WI38 (cell line): ENCODE results near the gene ACE2.

Experiments
- H3K4me3 ChIP-seq: 2 replicates; pipeline ENCODE4 v1.5.1; 2011; ENCODE audit warnings: low read depth, mild to moderate bottlenecking, control low read depth, low read length
- CTCF ChIP-seq: IDR thresholded peaks from 2 replicates; pipeline ENCODE4 v1.5.1; 2012; ENCODE audit warnings: low read depth, mild to moderate bottlenecking, control low read depth, low read length

Gene ACE2

GRCh38 chrX:15602761-15603160 is 2.0 kb upstream of the ACE2 start:
- no peak for TF ChIP-seq CTCF
- no peak overlapping the region for H3K4me3 ChIP-seq

GRCh38 chrX:15601932-15602331 is 1.2 kb upstream of the ACE2 start:
- H3K4me3 ChIP-seq, result no peak overlapping the region
- no peak for TF ChIP-seq CTCF

- no peak overlapping the region for H3K4me3 ChIP-seq
- TF ChIP-seq CTCF, result no peak
Measured at GRCh38 chrX:15600049-15600448, 711 bp downstream of the ACE2 start.

DNA sequence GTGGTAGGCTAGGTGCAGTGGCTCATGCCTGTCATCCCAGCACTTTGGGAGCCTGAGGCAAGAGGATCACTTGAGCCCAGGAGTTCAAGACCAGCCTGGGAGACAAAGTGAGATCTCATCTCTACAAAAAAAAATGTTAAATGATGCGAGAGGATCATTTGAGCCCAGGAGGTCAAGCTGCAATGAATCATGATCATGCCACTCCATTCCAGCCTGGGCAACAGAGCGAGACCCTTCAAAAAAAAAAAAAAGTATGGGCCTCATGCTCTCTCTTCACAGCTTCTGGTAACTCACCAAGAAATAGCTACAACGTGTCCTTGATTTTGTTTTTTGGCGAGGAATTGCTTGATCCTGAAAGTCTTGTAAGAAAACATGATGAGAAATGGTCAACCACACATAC is 1.3 kb downstream of the ACE2 start:
- no peak overlapping the region for H3K4me3 ChIP-seq
- TF ChIP-seq CTCF, result no peak

- no peak for TF ChIP-seq CTCF
- H3K4me3 ChIP-seq, result no peak overlapping the region
Measured at GRCh38 chrX:15598026-15598425, 2.7 kb downstream of the ACE2 start.

DNA sequence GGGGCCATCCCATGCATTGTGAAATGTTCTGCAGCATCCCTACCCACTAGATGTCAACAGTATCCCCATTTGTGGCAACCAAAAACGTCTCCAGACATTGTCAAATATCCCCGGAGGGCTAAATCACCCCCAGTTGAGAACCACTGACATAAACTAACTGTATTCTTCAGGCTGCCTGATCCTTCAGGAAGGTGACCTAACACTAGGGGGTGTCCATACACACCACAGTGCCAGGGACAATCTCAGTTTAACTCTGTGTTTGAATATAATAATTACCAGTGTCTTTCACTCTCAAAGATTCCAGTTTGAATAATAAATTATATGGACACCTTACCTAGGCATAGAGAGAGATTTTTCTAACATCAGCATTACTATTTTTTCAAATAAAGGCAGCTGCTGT is 6.4 kb downstream of the ACE2 start:
- TF ChIP-seq CTCF, result no peak
- no peak overlapping the region for H3K4me3 ChIP-seq

- TF ChIP-seq CTCF, result no peak
- no peak overlapping the region for H3K4me3 ChIP-seq
Measured at GRCh38 chrX:15579778-15580747, 20.7 kb downstream of the ACE2 start.
